ENCODE results near the gene HMX1. TPM values are rescaled to one million over a fixed set of nuclear protein-coding genes. Genes with fewer than 3 reads are reported as not detected.

Gene HMX1
- total RNA-seq, 1 donor from 2014 or later = not detected

- no peaks in the 10 kb centered on the region for H3K9me3 Mint-ChIP-seq (ENCODE audit: unreplicated experiment)
- no peak overlapping the region for H3K27ac Mint-ChIP-seq (ENCODE audit: unreplicated experiment)
- H3K4me3 Mint-ChIP-seq (ENCODE audit: unreplicated experiment) = no peak overlapping the region
- H3K4me1 Mint-ChIP-seq (ENCODE audit: unreplicated experiment) = no peaks in the 10 kb centered on the region
- DNase-seq (ENCODE audit: low spot score) = no peak
- TF ChIP-seq CTCF (IDR thresholded peaks at IDR 0.05; ENCODE audit: unreplicated experiment) = peak; percentile 15
- no peaks in the 10 kb centered on the region for H3K36me3 Mint-ChIP-seq (ENCODE audit: low read depth, unreplicated experiment)
- peaks cover 2% of the 10 kb centered on the region for H3K27me3 Mint-ChIP-seq (ENCODE audit: unreplicated experiment)
Observed at GRCh38 chr4:8840816-8841455, 30.7 kb downstream of the HMX1 start.

- no peaks in the 10 kb centered on the region for H3K9me3 Mint-ChIP-seq (ENCODE audit: unreplicated experiment)
- peaks cover 2% of the 10 kb centered on the region for H3K27me3 Mint-ChIP-seq (ENCODE audit: unreplicated experiment)
- H3K27ac Mint-ChIP-seq (ENCODE audit: unreplicated experiment) = no peak overlapping the region
- H3K4me3 Mint-ChIP-seq (ENCODE audit: unreplicated experiment) = no peak overlapping the region
- H3K4me1 Mint-ChIP-seq (ENCODE audit: unreplicated experiment) = no peaks in the 10 kb centered on the region
- peak; percentile 39 for TF ChIP-seq CTCF (IDR thresholded peaks at IDR 0.05; ENCODE audit: unreplicated experiment)
- DNase-seq (ENCODE audit: low spot score) = no peak
- no peaks in the 10 kb centered on the region for H3K36me3 Mint-ChIP-seq (ENCODE audit: low read depth, unreplicated experiment)
Observed at GRCh38 chr4:8840006-8840793, 31.4 kb downstream of the HMX1 start.

- H3K4me3 Mint-ChIP-seq (ENCODE audit: unreplicated experiment) = no peak overlapping the region
- no peaks in the 10 kb centered on the region for H3K36me3 Mint-ChIP-seq (ENCODE audit: low read depth, unreplicated experiment)
- H3K4me1 Mint-ChIP-seq (ENCODE audit: unreplicated experiment) = no peaks in the 10 kb centered on the region
- no peak for DNase-seq (ENCODE audit: low spot score)
- no peaks in the 10 kb centered on the region for H3K9me3 Mint-ChIP-seq (ENCODE audit: unreplicated experiment)
- H3K27me3 Mint-ChIP-seq (ENCODE audit: unreplicated experiment) = peaks cover 2% of the 10 kb centered on the region
- no peak for TF ChIP-seq CTCF (IDR thresholded peaks at IDR 0.05; ENCODE audit: unreplicated experiment)
- H3K27ac Mint-ChIP-seq (ENCODE audit: unreplicated experiment) = no peak overlapping the region
Observed at GRCh38 chr4:8838961-8839431, 32.6 kb downstream of the HMX1 start.

DNA sequence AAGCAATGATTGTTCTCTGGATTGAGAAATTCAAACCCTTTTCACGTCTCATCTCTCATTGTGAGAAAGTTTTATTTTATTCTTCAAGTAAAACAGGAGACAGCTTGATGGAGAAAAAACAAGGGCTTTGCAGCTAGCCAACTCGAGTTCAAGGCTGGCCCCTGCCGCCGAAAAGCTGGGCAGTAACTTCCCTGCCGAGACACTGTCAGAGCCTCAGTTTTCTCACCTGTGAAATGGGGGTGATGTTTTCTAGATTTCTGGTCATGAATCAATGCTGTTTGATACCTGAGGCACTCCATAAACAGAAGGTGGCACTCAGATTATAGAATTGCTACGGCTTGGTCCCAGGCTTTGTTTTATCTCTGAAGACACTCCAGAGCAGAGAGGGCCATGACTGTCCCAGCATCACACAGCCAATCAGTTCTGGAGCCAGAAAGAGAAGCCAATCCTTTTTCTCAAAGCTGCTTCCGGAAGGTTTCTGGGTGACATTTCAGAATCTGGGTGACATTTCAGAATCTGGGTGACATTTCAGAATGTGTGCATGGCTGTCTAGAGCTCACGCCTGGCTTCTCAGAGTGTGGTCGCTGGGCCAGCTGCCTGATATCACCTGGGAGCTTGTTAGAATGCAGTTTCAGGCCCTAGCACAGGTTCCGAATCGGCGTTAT is 33.2 kb downstream of the HMX1 start:
- no peak overlapping the region for H3K27ac Mint-ChIP-seq (ENCODE audit: unreplicated experiment)
- H3K36me3 Mint-ChIP-seq (ENCODE audit: low read depth, unreplicated experiment) = no peaks in the 10 kb centered on the region
- no peak overlapping the region for H3K4me3 Mint-ChIP-seq (ENCODE audit: unreplicated experiment)
- peaks cover 2% of the 10 kb centered on the region for H3K27me3 Mint-ChIP-seq (ENCODE audit: unreplicated experiment)
- no peak for TF ChIP-seq CTCF (IDR thresholded peaks at IDR 0.05; ENCODE audit: unreplicated experiment)
- no peaks in the 10 kb centered on the region for H3K4me1 Mint-ChIP-seq (ENCODE audit: unreplicated experiment)
- DNase-seq (ENCODE audit: low spot score) = no peak
- H3K9me3 Mint-ChIP-seq (ENCODE audit: unreplicated experiment) = no peaks in the 10 kb centered on the region

All from endothelial cell (in vitro differentiated cells).